Gastroesophageal sphincter (tissue), 3 donors: ENCODE measurements around the gene ZBED6.

ENCODE experiments used
- CTCF ChIP-seq, 4 experiments: fragments of 200-600 bp in 2 of 4; fragments of 450-650 bp in 2 of 4; sonication (generic) in 1 of 4; IDR thresholded peaks; one replicate each; pipeline ENCODE4 v1.5.1; 2017 to 2019; ENCODE audit warnings: antibody characterized with exemption in 4 of 4, mild to moderate bottlenecking in 2 of 4, moderate library complexity in 2 of 4
- POLR2A ChIP-seq, 2 donors: fragments of 450-650 bp; IDR thresholded peaks; one replicate each; pipeline ENCODE4 v1.6.1; 2017; ENCODE audit warnings: antibody characterized with exemption in 2 of 2, mild to moderate bottlenecking in 2 of 2, moderate library complexity in 1 of 2
- POLR2AphosphoS5 ChIP-seq: sonication (generic); formaldehyde crosslinking; IDR thresholded peaks from one replicate; pipeline ENCODE4 v1.6.1; 2017; ENCODE audit warnings: antibody characterized with exemption

GRCh38 chr1:203835476-203835875, 40.1 kb downstream of the ZBED6 start:
- TF ChIP-seq POLR2A (IDR thresholded peaks at IDR 0.05) = no peak
- no peak for TF ChIP-seq CTCF (IDR thresholded peaks at IDR 0.05)
- no peak for TF ChIP-seq POLR2AphosphoS5
